ENCODE measurements around the gene HHIP. TPM values are rescaled to one million over a fixed set of nuclear protein-coding genes. Genes with fewer than 3 reads are reported as not detected.

HHIP gene
- total RNA-seq, 1 experiment from 2014 or later = 1.6 TPM

DNA sequence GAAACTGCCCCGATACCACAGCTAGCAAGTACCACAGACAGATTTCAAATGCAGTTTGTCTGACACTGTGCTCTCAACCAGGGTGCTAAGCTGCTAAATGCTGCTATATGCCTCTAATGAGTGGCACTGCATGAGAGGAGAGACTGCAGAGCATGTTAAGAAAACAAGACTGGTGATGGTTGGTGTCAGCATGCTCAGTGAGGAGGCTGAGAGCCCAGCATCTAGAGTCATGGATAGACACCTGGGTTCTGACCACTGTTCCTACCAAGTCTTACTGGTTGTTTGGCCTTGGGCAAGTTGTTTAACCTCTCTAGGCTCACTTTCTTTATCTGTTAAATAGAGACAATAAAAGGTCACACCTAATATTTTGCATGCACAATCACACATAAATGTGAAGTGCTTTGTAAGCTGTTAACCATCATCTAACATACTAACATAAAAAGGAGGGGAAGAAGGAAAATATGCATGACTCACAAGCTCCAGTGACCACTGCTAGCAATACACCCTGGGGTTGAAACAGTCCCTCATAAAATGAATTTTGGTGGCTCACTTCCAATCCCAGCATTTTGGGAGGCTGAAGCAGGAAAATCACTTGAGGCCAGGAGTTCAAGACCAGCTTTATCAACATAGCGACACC, 20.7 kb downstream of the HHIP start:
- no peak overlapping the region for H3K27ac Mint-ChIP-seq (ENCODE audit: unreplicated experiment)

GRCh38 chr4:144667500-144667899, 21.5 kb downstream of the HHIP start:
- BruUV-seq (replicated peaks) = no TSS peak
- no peaks in the 10 kb centered on the region for H3K9me3 Mint-ChIP-seq (ENCODE audit: low read depth, unreplicated experiment)
- TF ChIP-seq, protein P1, sequence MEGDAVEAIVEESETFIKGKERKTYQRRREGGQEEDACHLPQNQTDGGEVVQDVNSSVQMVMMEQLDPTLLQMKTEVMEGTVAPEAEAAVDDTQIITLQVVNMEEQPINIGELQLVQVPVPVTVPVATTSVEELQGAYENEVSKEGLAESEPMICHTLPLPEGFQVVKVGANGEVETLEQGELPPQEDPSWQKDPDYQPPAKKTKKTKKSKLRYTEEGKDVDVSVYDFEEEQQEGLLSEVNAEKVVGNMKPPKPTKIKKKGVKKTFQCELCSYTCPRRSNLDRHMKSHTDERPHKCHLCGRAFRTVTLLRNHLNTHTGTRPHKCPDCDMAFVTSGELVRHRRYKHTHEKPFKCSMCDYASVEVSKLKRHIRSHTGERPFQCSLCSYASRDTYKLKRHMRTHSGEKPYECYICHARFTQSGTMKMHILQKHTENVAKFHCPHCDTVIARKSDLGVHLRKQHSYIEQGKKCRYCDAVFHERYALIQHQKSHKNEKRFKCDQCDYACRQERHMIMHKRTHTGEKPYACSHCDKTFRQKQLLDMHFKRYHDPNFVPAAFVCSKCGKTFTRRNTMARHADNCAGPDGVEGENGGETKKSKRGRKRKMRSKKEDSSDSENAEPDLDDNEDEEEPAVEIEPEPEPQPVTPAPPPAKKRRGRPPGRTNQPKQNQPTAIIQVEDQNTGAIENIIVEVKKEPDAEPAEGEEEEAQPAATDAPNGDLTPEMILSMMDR (IDR thresholded peaks at IDR 0.05; ENCODE audit: unreplicated experiment) = no peak
- CTCF ChIA-PET = no interaction called here
- peaks cover 8% of the 10 kb centered on the region for H3K4me1 Mint-ChIP-seq (ENCODE audit: low read depth, unreplicated experiment)
- no peaks in the 10 kb centered on the region for H3K27me3 Mint-ChIP-seq (ENCODE audit: unreplicated experiment)
- no peak overlapping the region for H3K4me3 Mint-ChIP-seq (ENCODE audit: low read depth, unreplicated experiment)
- H3K36me3 Mint-ChIP-seq (ENCODE audit: insufficient read depth, unreplicated experiment) = no peaks in the 10 kb centered on the region
- intact Hi-C loops (cut with micrococcal nuclease; ENCODE audit: unreplicated experiment) = no loop called here
- DNase-seq = no peak
- H3K27ac Mint-ChIP-seq (ENCODE audit: unreplicated experiment) = no peak overlapping the region

More for the DNA sequence above, 20.7 kb downstream of the HHIP start:
- intact Hi-C loops (cut with micrococcal nuclease; ENCODE audit: unreplicated experiment) = no loop called here
- no TSS peak for BruUV-seq (replicated peaks)
- H3K4me1 Mint-ChIP-seq (ENCODE audit: low read depth, unreplicated experiment) = peaks cover 8% of the 10 kb centered on the region
- H3K27me3 Mint-ChIP-seq (ENCODE audit: unreplicated experiment) = no peaks in the 10 kb centered on the region
- no peaks in the 10 kb centered on the region for H3K9me3 Mint-ChIP-seq (ENCODE audit: low read depth, unreplicated experiment)
- H3K4me3 Mint-ChIP-seq (ENCODE audit: low read depth, unreplicated experiment) = no peak overlapping the region
- no peaks in the 10 kb centered on the region for H3K36me3 Mint-ChIP-seq (ENCODE audit: insufficient read depth, unreplicated experiment)
- CTCF ChIA-PET = no interaction called here
- TF ChIP-seq, protein P1 (IDR thresholded peaks at IDR 0.05; ENCODE audit: unreplicated experiment) = no peak
- no peak for DNase-seq

DNA sequence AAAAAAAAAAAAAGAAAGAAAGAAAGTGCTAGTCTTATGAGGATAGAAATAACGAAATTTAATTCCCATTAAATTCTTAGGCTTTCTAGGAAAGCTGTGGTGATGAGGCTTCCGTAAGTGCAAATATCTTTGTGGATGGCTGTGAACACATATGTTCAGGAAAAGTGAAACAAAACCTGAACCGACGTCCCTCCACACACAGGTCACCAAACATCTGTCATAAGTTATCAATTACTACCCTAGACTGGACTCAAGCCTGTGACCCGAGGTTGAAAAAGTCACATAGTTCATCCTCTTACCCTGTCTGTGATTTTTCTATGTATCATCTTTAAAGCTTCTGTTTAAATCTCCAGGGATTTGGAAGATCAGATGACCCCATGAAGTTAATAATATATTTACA, 24.8 kb downstream of the HHIP start:
- TF ChIP-seq, protein P1 (IDR thresholded peaks at IDR 0.05; ENCODE audit: unreplicated experiment) = no peak
- no peak overlapping the region for H3K4me3 Mint-ChIP-seq (ENCODE audit: low read depth, unreplicated experiment)
- no peaks in the 10 kb centered on the region for H3K27me3 Mint-ChIP-seq (ENCODE audit: unreplicated experiment)
- DNase-seq = no peak
- intact Hi-C loops (cut with micrococcal nuclease; ENCODE audit: unreplicated experiment) = no loop called here
- BruUV-seq (replicated peaks) = no TSS peak
- H3K9me3 Mint-ChIP-seq (ENCODE audit: low read depth, unreplicated experiment) = no peaks in the 10 kb centered on the region
- no peaks in the 10 kb centered on the region for H3K36me3 Mint-ChIP-seq (ENCODE audit: insufficient read depth, unreplicated experiment)
- H3K4me1 Mint-ChIP-seq (ENCODE audit: low read depth, unreplicated experiment) = peaks cover 8% of the 10 kb centered on the region
- H3K27ac Mint-ChIP-seq (ENCODE audit: unreplicated experiment) = no peak overlapping the region
- CTCF ChIA-PET = no interaction called here

DNA sequence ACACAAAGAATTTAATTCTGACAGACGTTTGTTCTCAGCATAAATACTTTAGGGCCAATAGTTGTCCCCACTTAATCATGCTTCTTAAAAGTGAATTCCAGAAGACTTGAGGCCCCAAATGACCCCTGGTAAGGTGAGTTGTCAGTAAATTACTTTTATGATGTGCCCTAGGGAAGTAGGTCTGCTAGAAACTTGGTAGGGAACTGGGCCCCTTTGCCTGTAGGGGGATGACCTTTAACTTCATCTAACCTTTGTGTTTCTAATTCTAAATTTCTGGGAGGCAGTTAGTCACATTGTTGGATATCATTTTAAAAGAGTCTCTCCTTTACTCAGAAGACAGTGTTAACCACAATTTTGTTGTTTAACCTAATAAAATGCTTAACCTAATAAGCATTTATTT, 28.8 kb downstream of the HHIP start:
- intact Hi-C loops (cut with micrococcal nuclease; ENCODE audit: unreplicated experiment) = no loop called here
- BruUV-seq (replicated peaks) = no TSS peak
- CTCF ChIA-PET = no interaction called here
- Mint-ChIP-seq H3K36me3 (ENCODE audit: insufficient read depth, unreplicated experiment) (no peaks in the 10 kb centered on the region), H3K27me3 (ENCODE audit: unreplicated experiment) (no peaks in the 10 kb centered on the region), H3K27ac (ENCODE audit: unreplicated experiment) (no peak overlapping the region), H3K4me3 (ENCODE audit: low read depth, unreplicated experiment) (no peak overlapping the region), H3K4me1 (ENCODE audit: low read depth, unreplicated experiment) (no peaks in the 10 kb centered on the region), H3K9me3 (ENCODE audit: low read depth, unreplicated experiment) (no peaks in the 10 kb centered on the region)
- no peak for DNase-seq
- TF ChIP-seq, protein P1 (IDR thresholded peaks at IDR 0.05; ENCODE audit: unreplicated experiment) = no peak
